ENCODE results near the gene FAM168A. TPM values are rescaled to one million over a fixed set of nuclear protein-coding genes. Genes with fewer than 3 reads are reported as not detected.

The FAM168A gene
- total and polyA plus RNA-seq, 2 experiments from 2014 or later: 6.3 to 24.5 TPM

GRCh38 chr11:73359930-73360742 lies 237.8 kb downstream of the FAM168A start:
- Histone ChIP-seq H3K9me2 (replicated peaks; ENCODE audit: insufficient read depth) (no peaks in the 10 kb centered on the region), H3K9me3 (ENCODE audit: low read depth) (no peaks in the 10 kb centered on the region), H3K27me3 (no peaks in the 10 kb centered on the region), H2AFZ (no peak overlapping the region), H3K27ac (no peak overlapping the region), H3K36me3 (replicated peaks; ENCODE audit: insufficient read depth, low read depth) (no peaks in the 10 kb centered on the region), H3K4me3 (no peak overlapping the region), H4K20me1 (ENCODE audit: insufficient read depth, poor library complexity, severe bottlenecking) (no peaks in the 10 kb centered on the region), H3K79me2 (no peaks in the 10 kb centered on the region), H3K4me2 (no peak overlapping the region), H3K4me1 (ENCODE audit: insufficient read depth) (no peaks in the 10 kb centered on the region)
- TF ChIP-seq EZH2 (IDR thresholded peaks at IDR 0.05; ENCODE audit: borderline replicate concordance) (no peak), CTCF (IDR thresholded peaks at IDR 0.05; ENCODE audit: poor library complexity) (peak; percentile 33), EZH2phosphoT487 (IDR thresholded peaks at IDR 0.05; ENCODE audit: low read depth, severe bottlenecking, unreplicated experiment) (no peak)
- DNase-seq (ENCODE audit: low spot score): peak; percentile 43
- WGBS (ENCODE audit: low lambda C conversion rate, missing lambda C conversion rate): 89% methylated on average over 19 of the region's 19 CpGs

- Histone ChIP-seq H3K36me3 (replicated peaks; ENCODE audit: insufficient read depth, low read depth) (no peaks in the 10 kb centered on the region), H3K4me2 (no peak overlapping the region), H3K4me1 (ENCODE audit: insufficient read depth) (no peaks in the 10 kb centered on the region), H3K27ac (no peak overlapping the region), H3K27me3 (no peaks in the 10 kb centered on the region), H4K20me1 (ENCODE audit: insufficient read depth, poor library complexity, severe bottlenecking) (no peaks in the 10 kb centered on the region), H3K9me3 (ENCODE audit: low read depth) (no peaks in the 10 kb centered on the region), H3K4me3 (no peak overlapping the region), H3K79me2 (no peaks in the 10 kb centered on the region), H2AFZ (no peak overlapping the region), H3K9me2 (replicated peaks; ENCODE audit: insufficient read depth) (no peaks in the 10 kb centered on the region)
- no peak for TF ChIP-seq CTCF (IDR thresholded peaks at IDR 0.05; ENCODE audit: poor library complexity)
- no peak for DNase-seq (ENCODE audit: low spot score)
- WGBS (ENCODE audit: low lambda C conversion rate, missing lambda C conversion rate): 84% methylated on average over 11 of the region's 11 CpGs
These were observed 238.6 kb downstream of the FAM168A start for GRCh38 chr11:73359341-73359740.

- Histone ChIP-seq H3K9me3 (ENCODE audit: low read depth) (no peaks in the 10 kb centered on the region), H2AFZ (no peak overlapping the region), H3K4me1 (ENCODE audit: insufficient read depth) (no peaks in the 10 kb centered on the region), H3K79me2 (no peaks in the 10 kb centered on the region), H4K20me1 (ENCODE audit: insufficient read depth, poor library complexity, severe bottlenecking) (no peaks in the 10 kb centered on the region), H3K4me3 (no peak overlapping the region), H3K9me2 (replicated peaks; ENCODE audit: insufficient read depth) (no peaks in the 10 kb centered on the region), H3K27me3 (no peaks in the 10 kb centered on the region), H3K36me3 (replicated peaks; ENCODE audit: insufficient read depth, low read depth) (no peaks in the 10 kb centered on the region), H3K4me2 (no peak overlapping the region), H3K27ac (no peak overlapping the region)
- WGBS (ENCODE audit: low lambda C conversion rate, missing lambda C conversion rate): 91% methylated on average over 5 of the region's 5 CpGs
- TF ChIP-seq EZH2 (IDR thresholded peaks at IDR 0.05; ENCODE audit: borderline replicate concordance) (no peak), EZH2phosphoT487 (IDR thresholded peaks at IDR 0.05; ENCODE audit: low read depth, severe bottlenecking, unreplicated experiment) (no peak), CTCF (IDR thresholded peaks at IDR 0.05; ENCODE audit: poor library complexity) (no peak)
- no peak for DNase-seq (ENCODE audit: low spot score)
These were observed 239.8 kb downstream of the FAM168A start for GRCh38 chr11:73358071-73358470.
